MCF 10A (cell line): ENCODE results near the gene PGC. TPM values are rescaled to one million over a fixed set of nuclear protein-coding genes. Genes with fewer than 3 reads are reported as not detected.

ENCODE experiments used
- BruUV-seq: library from RNA; stranded (reverse); fragments of 400-500 nt; replicated peaks from 2 replicates; lab custom pipeline; 2021; lab: Mats Ljungman, UMichigan
- CTCF ChIA-PET: fragments of 300-600 bp; sonication (Branson Sonifier 250); formaldehyde crosslinking; extraction: SDS; loops from one replicate; lab custom pipeline; 2021; ENCODE audit warnings: antibody characterized with exemption, inconsistent platforms; lab: Yijun Ruan, JAX
- POLR2A ChIA-PET: fragments of 300-600, 350-650 bp; sonication (Branson Sonifier 250); formaldehyde crosslinking; extraction: SDS; loops from one replicate; lab custom pipeline; 2020; ENCODE audit warnings: antibody characterized with exemption, inconsistent platforms; lab: Yijun Ruan, JAX
- DNase-seq: peaks from one replicate; pipeline ENCODE4 v3.0.0-alpha.2; 2018; ENCODE audit not compliant: unreplicated experiment
- H3K27ac Mint-ChIP-seq: one replicate; pipeline ENCODE4 v1.8.0; 2022; ENCODE audit warnings: mild to moderate bottlenecking, low read depth, mixed read lengths; ENCODE audit not compliant: unreplicated experiment
- H3K27me3 Mint-ChIP-seq: one replicate; pipeline ENCODE4 v1.8.0; 2022; ENCODE audit warnings: mixed read lengths; ENCODE audit not compliant: insufficient read depth, unreplicated experiment
- H3K36me3 Mint-ChIP-seq: one replicate; pipeline ENCODE4 v1.8.0; 2022; ENCODE audit warnings: mild to moderate bottlenecking, moderate library complexity, mixed read lengths; ENCODE audit not compliant: insufficient read depth, unreplicated experiment
- H3K4me1 Mint-ChIP-seq: one replicate; pipeline ENCODE4 v1.8.0; 2022; ENCODE audit warnings: mixed read lengths; ENCODE audit not compliant: insufficient read depth, unreplicated experiment
- H3K4me3 Mint-ChIP-seq: one replicate; pipeline ENCODE4 v1.8.0; 2022; ENCODE audit warnings: mild to moderate bottlenecking, moderate library complexity, mixed read lengths; ENCODE audit not compliant: unreplicated experiment
- H3K9me3 Mint-ChIP-seq: one replicate; pipeline ENCODE4 v1.8.0; 2022; ENCODE audit warnings: mixed read lengths; ENCODE audit not compliant: unreplicated experiment
- CTCF ChIP-seq: fragments of 200-600 bp; IDR thresholded peaks from one replicate; pipeline ENCODE4 v1.8.0; 2022; ENCODE audit warnings: antibody characterized with exemption, mild to moderate bottlenecking; ENCODE audit not compliant: unreplicated experiment
- intact Hi-C: fragments of 100-400 bp; cut with micrococcal nuclease; formaldehyde crosslinking; loops from 2 replicates; pipeline ENCODE4 v1.14.1; 2022
- total RNA-seq: library from RNA; stranded (reverse); gene quantifications from 2 replicates; pipeline ENCODE4 v1.2.3, GENCODE V29; 2022

Gene PGC
- total RNA-seq, 1 experiment from 2014 or later = not detected

- Mint-ChIP-seq H3K4me3 (no peak overlapping the region), H3K9me3 (no peaks in the 10 kb centered on the region), H3K36me3 (peaks cover 17% of the 10 kb centered on the region), H3K27me3 (no peaks in the 10 kb centered on the region), H3K4me1 (peaks cover 26% of the 10 kb centered on the region), H3K27ac (no peak overlapping the region)
- ChIA-PET POLR2A (interaction anchor here (0.6 kb wide), 1 partner anchor 17 kb away, joined by 4 read pairs; no protein-coding TSS in a partner anchor), CTCF (interaction anchor here (0.5 to 1.7 kb wide), 9 partner anchors 10 to 1479 kb away, joined by 3 to 7 read pairs (median 4); partner anchors contain the start of genes BYSL and MED20)
- DNase-seq = no peak
- no TSS peak for BruUV-seq
- intact Hi-C loops = no loop called here
- TF ChIP-seq CTCF = no peak
Measured at GRCh38 chr6:41694815-41695526, 52.2 kb downstream of the PGC start.

GRCh38 chr6:41693281-41694240, 53.6 kb downstream of the PGC start:
- Mint-ChIP-seq H3K27me3 (no peaks in the 10 kb centered on the region), H3K4me1 (peaks cover 25% of the 10 kb centered on the region), H3K36me3 (peaks cover 19% of the 10 kb centered on the region), H3K4me3 (no peak overlapping the region), H3K27ac (no peak overlapping the region), H3K9me3 (no peaks in the 10 kb centered on the region)
- no peak for DNase-seq
- TF ChIP-seq CTCF = no peak
- POLR2A ChIA-PET = no interaction called here
- CTCF ChIA-PET = interaction anchor here (0.6 to 2.0 kb wide), 6 partner anchors 10 to 91 kb away, joined by 3 to 7 read pairs (median 6); no protein-coding TSS in a partner anchor
- BruUV-seq = no TSS peak
- intact Hi-C loops = no loop called here

- H3K4me1 Mint-ChIP-seq = peaks cover 17% of the 10 kb centered on the region
Measured at GRCh38 chr6:41692730-41693129, 54.5 kb downstream of the PGC start.

More at GRCh38 chr6:41692730-41693129, 54.5 kb downstream of the PGC start:
- DNase-seq = no peak
- no peak overlapping the region for H3K4me3 Mint-ChIP-seq
- ChIA-PET CTCF (interaction anchor here (0.6 to 2.0 kb wide), 4 partner anchors 9 to 90 kb away, joined by 3 to 7 read pairs (median 6); no protein-coding TSS in a partner anchor), POLR2A (no interaction called here)
- no TSS peak for BruUV-seq
- no peaks in the 10 kb centered on the region for H3K9me3 Mint-ChIP-seq
- H3K27me3 Mint-ChIP-seq = no peaks in the 10 kb centered on the region
- H3K27ac Mint-ChIP-seq = no peak overlapping the region
- H3K36me3 Mint-ChIP-seq = peaks cover 14% of the 10 kb centered on the region
- TF ChIP-seq CTCF = no peak
- intact Hi-C loops = no loop called here
